HFF-Myc (cell line): Measurements from ENCODE around the gene GIGYF1.
"Not testable (repeated sequence)": the region's sequence is repeated elsewhere in the genome, so short reads cannot be mapped to it uniquely, and the experiment has no call there.

Experiments
- DNase-seq: peaks from one replicate; pipeline ENCODE4 v3.0.0-alpha.2; 2011; ENCODE audit warnings: low read depth; ENCODE audit errors: extremely low read depth
- H3K4me3 ChIP-seq: replicated peaks from 2 replicates; pipeline ENCODE4 v1.5.1; 2011; ENCODE audit warnings: low read depth, mild to moderate bottlenecking, control low read depth, low read length
- CTCF ChIP-seq: IDR thresholded peaks from 2 replicates; pipeline ENCODE4 v1.5.1; 2012; ENCODE audit warnings: mild to moderate bottlenecking, low read depth, low read length, control low read depth; ENCODE audit errors: missing control alignments

GIGYF1 gene

DNA sequence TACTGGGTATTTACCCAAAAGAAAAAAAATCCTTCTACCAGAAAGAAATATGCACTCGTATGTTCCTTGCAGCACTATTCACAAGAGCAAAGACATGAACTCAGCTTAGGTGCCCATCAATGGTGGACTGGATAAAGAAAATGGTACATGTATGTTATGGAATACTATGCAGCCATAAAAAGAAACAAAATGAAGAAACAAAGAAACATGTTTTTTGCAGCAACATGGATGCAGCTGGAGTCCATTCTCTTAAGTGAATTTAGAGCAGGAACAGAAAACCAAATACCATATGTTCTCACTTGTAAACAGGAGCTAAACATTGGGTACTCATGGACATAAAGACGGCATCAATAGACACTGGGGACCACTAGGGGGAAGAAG, 26.0 kb downstream of the GIGYF1 start:
- no peak for TF ChIP-seq CTCF
- no peak for DNase-seq
- no peak overlapping the region for H3K4me3 ChIP-seq

DNA sequence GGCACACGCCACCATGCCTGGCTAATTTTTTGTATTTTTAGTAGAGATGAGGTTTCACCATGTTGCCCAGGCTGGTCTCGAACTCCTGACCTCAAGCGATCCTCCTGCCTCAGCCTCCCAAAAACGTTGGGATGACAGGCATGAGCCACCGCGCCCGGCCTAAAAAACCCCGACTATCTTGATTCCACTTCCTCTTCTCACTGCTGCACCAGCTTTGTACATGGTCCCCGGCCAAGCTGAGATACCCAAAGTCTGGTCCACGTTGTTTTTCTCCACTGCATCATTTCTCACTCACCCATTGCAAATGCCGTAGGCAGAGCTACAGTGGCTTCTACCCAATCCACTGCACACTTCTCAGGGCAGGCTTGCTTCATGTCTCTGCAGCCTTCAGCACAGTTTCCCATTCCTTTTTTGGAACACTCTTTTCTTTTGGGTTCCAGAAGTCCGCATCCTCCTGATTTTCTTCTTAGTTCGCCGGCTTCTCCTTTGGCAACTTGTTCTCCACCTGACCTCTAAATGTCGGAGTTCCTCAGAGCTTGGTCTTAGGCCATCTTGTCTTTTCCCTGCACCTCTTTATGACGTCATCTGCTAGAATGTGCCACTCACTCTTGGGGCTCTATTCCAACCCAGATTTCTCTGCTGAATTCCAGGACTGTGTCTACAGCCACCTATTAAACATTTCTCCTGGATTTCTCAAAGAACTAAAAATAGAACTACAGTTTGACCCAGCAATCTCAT, 26.6 kb downstream of the GIGYF1 start:
- no peak for TF ChIP-seq CTCF
- no peak for DNase-seq
- no peak overlapping the region for H3K4me3 ChIP-seq

DNA sequence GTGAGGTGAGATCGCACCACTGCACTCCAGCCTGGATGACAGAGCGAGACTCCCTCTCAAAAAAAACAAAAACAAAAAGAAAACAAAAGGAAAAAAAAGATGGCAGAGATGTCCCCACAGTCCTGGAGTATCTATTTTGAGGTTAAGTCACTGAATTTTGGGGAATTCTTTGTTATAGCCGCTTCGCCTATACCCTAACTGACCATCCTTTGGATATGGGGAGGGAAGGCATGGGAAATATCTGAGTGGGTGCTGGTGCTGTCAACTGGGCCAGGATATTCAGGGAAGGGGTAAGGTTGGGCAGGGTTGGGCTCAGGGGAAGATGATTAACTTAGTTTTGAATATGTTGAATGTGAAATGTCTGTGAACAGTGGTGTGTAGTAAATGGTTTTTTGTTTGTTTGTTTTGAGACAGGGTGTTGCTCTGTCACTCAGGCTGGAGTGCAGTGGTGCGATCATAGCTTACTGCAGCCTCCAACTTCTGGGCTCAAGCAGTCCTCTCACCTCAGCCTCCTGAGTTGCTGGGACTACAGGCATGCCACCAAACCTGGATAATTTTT, 28.8 kb downstream of the GIGYF1 start:
- no peak overlapping the region for H3K4me3 ChIP-seq
- no peak for TF ChIP-seq CTCF
- DNase-seq: no peak

GRCh38 chr7:100662194-100662776, 31.8 kb downstream of the GIGYF1 start:
- not testable (repeated sequence) for DNase-seq, H3K4me3 ChIP-seq

DNA sequence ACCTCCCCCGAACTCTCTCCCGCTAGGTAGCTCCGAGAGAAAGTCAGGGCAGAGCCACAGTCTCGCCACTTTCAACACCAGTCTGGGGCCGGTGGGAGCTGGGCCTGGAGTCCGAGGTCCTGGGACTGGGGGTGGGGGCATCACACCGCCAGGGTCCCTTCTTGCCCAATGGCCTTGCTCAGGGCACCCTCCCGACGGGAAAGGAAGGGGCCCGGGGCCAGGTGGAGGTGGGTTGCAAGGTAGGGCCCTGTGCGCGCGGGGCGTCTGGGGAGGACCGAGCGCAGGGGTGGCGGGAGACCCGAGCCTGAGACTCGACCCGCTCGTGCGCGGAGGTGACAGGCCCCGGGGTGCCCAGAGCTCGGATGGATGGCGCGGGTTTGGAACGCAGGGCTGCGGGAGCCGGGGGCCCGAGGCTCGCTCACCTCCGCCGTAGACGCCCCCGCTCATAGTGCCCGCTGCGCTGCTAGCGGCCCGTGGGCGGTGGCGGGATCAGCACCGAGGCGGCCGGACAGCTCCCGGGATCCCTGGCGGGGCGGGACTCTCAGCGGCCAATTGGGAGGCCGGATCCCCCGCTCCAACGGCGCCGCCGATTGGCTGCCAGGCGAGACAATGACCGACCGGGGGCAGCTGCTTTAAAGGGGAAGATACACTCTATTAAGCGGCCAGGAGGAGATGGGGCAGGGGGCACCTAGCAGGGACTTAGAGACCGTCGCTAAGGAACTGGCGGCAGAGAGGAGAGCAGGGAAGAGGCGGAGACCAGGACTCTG, 38.0 kb downstream of the GIGYF1 start, which contains the start of gene ACTL6B:
ACTL6B (minus strand) TSS at position 541 of the 767 bp plus-strand sequence; CDS start at position 447, 94 bp downstream.
- H3K4me3 ChIP-seq: no peak within 1 kb of the TSS
- no peak for DNase-seq

GRCh38 chr7:100654908-100655831, 38.9 kb downstream of the GIGYF1 start:
- TF ChIP-seq CTCF: no peak
- H3K4me3 ChIP-seq: no peak overlapping the region
- no peak for DNase-seq

More for the DNA sequence above, 38.0 kb downstream of the GIGYF1 start, which contains the start of gene ACTL6B:
- no peak for TF ChIP-seq CTCF
